ENCODE measurements around the gene ATP8A2.

ATP8A2 gene

DNA sequence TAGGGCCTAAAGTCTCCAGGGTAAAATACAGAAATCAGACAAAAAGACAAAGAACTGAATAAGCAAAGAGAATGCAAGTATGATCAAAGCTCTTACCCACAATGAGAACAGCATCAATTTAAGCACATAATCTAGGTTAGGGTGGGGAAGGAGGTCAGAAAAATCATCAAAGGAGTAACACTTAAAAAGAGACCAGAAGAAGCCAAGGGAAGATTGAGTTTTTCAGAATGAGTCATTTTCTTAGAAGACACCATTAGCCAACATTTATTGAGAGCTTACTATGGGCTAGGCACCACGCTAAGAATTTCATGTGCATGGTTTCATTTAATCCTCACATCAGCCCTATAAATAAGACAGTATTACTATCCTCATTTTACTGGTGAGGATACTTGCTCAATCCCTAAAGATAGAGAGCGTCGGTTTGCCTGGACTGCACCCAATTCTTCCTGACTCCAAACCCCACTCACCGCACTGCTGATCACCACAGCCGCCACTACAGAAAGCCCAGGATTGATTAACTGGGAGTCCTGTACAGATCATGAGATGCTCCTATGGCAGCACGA is 681.7 kb downstream of the ATP8A2 start:
- peaks cover 0 to 53% of the 10 kb centered on the region in 2 donors for H3K27me3 ChIP-seq
- TF ChIP-seq, protein P1, sequence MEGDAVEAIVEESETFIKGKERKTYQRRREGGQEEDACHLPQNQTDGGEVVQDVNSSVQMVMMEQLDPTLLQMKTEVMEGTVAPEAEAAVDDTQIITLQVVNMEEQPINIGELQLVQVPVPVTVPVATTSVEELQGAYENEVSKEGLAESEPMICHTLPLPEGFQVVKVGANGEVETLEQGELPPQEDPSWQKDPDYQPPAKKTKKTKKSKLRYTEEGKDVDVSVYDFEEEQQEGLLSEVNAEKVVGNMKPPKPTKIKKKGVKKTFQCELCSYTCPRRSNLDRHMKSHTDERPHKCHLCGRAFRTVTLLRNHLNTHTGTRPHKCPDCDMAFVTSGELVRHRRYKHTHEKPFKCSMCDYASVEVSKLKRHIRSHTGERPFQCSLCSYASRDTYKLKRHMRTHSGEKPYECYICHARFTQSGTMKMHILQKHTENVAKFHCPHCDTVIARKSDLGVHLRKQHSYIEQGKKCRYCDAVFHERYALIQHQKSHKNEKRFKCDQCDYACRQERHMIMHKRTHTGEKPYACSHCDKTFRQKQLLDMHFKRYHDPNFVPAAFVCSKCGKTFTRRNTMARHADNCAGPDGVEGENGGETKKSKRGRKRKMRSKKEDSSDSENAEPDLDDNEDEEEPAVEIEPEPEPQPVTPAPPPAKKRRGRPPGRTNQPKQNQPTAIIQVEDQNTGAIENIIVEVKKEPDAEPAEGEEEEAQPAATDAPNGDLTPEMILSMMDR (IDR thresholded peaks at IDR 0.05), result no peak
- H3K36me3 ChIP-seq, result no peaks in the 10 kb centered on the region
- no peak for DNase-seq
- H3K9me3 ChIP-seq, result no peaks in the 10 kb centered on the region
- intact Hi-C loops (cut with DNase I; ENCODE audit: low total_unique reads), result no loop called here
- H3K4me3 ChIP-seq, result no peak overlapping the region
- H3K27ac ChIP-seq, result no peak overlapping the region
- peaks cover 0 to 33% (median 16%) of the 10 kb centered on the region in 4 donors for H3K4me1 ChIP-seq

DNA sequence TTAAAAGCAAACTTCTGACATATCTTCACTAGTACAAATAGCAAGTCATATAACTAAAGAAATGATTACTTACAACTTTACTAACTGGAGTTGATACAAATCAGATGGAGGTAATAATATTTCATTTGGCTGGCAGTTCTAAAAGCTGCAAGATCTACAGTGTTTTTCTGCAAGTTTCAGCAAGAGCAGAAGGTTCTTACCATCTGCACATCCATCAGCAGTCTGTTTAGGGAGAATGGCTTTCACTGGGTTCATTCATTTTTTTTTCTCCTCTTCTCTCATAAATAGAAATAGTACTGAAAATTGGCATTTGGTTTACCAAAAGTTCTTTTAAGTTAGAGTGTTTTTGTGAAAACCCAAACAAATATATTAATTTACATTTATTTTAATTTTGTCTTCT is 683.1 kb downstream of the ATP8A2 start:
- H3K27ac ChIP-seq, result no peak overlapping the region
- DNase-seq, result no peak
- H3K4me3 ChIP-seq, result no peak overlapping the region
- H3K27me3 ChIP-seq, result peaks cover 0 to 39% of the 10 kb centered on the region in 2 donors
- no peaks in the 10 kb centered on the region for H3K9me3 ChIP-seq
- no peaks in the 10 kb centered on the region for H3K36me3 ChIP-seq
- peaks cover 0 to 24% (median 16%) of the 10 kb centered on the region in 4 donors for H3K4me1 ChIP-seq
- intact Hi-C loops (cut with DNase I; ENCODE audit: low total_unique reads), result loop anchor here (5.0 kb wide), 1 partner anchor 478 kb away; no protein-coding TSS in a partner anchor
- TF ChIP-seq, protein P1 (IDR thresholded peaks at IDR 0.05), result no peak

DNA sequence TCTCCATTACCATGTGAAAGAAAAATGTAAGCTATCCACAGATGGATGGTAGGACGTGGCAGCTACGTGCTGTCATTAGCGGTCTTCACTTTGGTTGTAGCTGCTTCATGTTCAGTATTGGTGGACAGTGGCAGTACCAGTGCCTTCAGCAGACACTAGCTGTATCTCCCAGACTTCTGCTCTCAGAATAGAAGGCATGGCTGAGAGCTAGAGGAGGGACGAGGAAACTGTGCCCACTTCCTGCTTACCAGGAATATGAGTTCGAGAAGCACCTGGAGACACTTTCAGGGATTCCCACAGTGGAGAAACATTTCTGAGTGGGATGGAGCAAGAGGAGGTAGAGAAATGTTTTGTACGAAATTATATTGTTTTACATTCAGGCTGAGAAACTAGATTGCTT is 686.9 kb downstream of the ATP8A2 start:
- peaks cover 0 to 2% of the 10 kb centered on the region in 2 donors for H3K27me3 ChIP-seq
- no peak for DNase-seq

GRCh38 chr13:26060357-26060756 is 688.6 kb downstream of the ATP8A2 start:
- Histone ChIP-seq H3K27me3 (no peaks in the 10 kb centered on the region), H3K9me3 (no peaks in the 10 kb centered on the region), H3K4me3 (no peak overlapping the region), H3K36me3 (no peaks in the 10 kb centered on the region), H3K4me1 (no peaks in the 10 kb centered on the region), H3K27ac (no peak overlapping the region)
- intact Hi-C loops (cut with DNase I; ENCODE audit: low total_unique reads), result no loop called here
- TF ChIP-seq, protein P1 (IDR thresholded peaks at IDR 0.05), result no peak
- no peak for DNase-seq

More for the DNA sequence above, 686.9 kb downstream of the ATP8A2 start:
- H3K27ac ChIP-seq, result no peak overlapping the region
- H3K9me3 ChIP-seq, result no peaks in the 10 kb centered on the region
- H3K4me1 ChIP-seq, result no peaks in the 10 kb centered on the region
- intact Hi-C loops (cut with DNase I; ENCODE audit: low total_unique reads), result loop anchor here (5.0 kb wide), 1 partner anchor 481 kb away; no protein-coding TSS in a partner anchor
- no peak overlapping the region for H3K4me3 ChIP-seq
- no peaks in the 10 kb centered on the region for H3K36me3 ChIP-seq
- TF ChIP-seq, protein P1 (IDR thresholded peaks at IDR 0.05), result no peak

DNA sequence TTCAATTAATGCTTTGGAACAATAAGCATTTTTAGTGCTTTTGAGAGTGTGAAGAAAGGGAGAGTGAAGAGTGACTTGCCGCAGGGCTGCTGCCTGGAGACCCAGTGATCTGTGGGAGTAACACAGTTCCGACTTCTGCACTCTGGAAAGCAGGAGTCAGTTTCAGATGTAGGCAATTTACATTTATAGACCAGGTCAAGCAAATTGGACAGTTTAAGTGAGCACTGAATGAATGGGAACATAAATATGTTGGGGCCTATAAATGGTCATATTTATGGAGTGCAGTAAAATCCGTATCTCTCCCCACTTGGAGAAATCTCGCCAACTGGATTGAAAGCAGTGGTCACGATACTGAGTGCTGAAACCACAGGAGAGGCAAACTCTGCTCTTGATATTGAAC is 689.5 kb downstream of the ATP8A2 start:
- DNase-seq, result no peak
- H3K9me3 ChIP-seq, result no peaks in the 10 kb centered on the region
- TF ChIP-seq, protein P1 (IDR thresholded peaks at IDR 0.05), result no peak
- H3K27ac ChIP-seq, result no peak overlapping the region
- no peak overlapping the region for H3K4me3 ChIP-seq
- intact Hi-C loops (cut with DNase I; ENCODE audit: low total_unique reads), result no loop called here
- no peaks in the 10 kb centered on the region for H3K36me3 ChIP-seq
- H3K27me3 ChIP-seq, result no peaks in the 10 kb centered on the region
- no peaks in the 10 kb centered on the region for H3K4me1 ChIP-seq

Data from tibial artery (tissue), 4 donors.